Mammary epithelial cell (primary cell): Measurements from ENCODE around the gene RXYLT1.

Experiments
- EZH2 ChIP-seq: IDR thresholded peaks from 2 replicates; pipeline ENCODE4 v1.6.1; 2012; ENCODE audit warnings: low read length, inconsistent platforms, borderline replicate concordance
- TF ChIP-seq, protein P1 (sequence below), 2 donors: IDR thresholded peaks in 1 of 2; conservative IDR thresholded peaks in 1 of 2; 2 replicates each; pipeline ENCODE4 v1.5.1; 2011 to 2012; ENCODE audit warnings: inconsistent platforms in 2 of 2, low read length in 2 of 2, mild to moderate bottlenecking in 2 of 2, control low read depth in 1 of 2, low read depth in 1 of 2; ENCODE audit not compliant: insufficient read depth in 1 of 2; ENCODE audit errors: extremely low read depth in 1 of 2

GRCh38 chr12:63826006-63826585, 46.4 kb downstream of the RXYLT1 start:
- TF ChIP-seq, protein P1, sequence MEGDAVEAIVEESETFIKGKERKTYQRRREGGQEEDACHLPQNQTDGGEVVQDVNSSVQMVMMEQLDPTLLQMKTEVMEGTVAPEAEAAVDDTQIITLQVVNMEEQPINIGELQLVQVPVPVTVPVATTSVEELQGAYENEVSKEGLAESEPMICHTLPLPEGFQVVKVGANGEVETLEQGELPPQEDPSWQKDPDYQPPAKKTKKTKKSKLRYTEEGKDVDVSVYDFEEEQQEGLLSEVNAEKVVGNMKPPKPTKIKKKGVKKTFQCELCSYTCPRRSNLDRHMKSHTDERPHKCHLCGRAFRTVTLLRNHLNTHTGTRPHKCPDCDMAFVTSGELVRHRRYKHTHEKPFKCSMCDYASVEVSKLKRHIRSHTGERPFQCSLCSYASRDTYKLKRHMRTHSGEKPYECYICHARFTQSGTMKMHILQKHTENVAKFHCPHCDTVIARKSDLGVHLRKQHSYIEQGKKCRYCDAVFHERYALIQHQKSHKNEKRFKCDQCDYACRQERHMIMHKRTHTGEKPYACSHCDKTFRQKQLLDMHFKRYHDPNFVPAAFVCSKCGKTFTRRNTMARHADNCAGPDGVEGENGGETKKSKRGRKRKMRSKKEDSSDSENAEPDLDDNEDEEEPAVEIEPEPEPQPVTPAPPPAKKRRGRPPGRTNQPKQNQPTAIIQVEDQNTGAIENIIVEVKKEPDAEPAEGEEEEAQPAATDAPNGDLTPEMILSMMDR (conservative IDR thresholded peaks at IDR 0.05 in 1 of 2, IDR thresholded peaks at IDR 0.05 in 1 of 2; ENCODE audit: extremely low read depth in 1 of 2, insufficient read depth in 1 of 2, low read depth in 1 of 2, low read length in 2 of 2): peak; percentile 81 to 88
- no peak for TF ChIP-seq EZH2
